HG03025 (cell line): ENCODE data around the gene PDCD11.
"Not testable (repeated sequence)": the region's sequence is repeated elsewhere in the genome, so short reads cannot be mapped to it uniquely, and the experiment has no call there.

Source experiments
- ATAC-seq: cut with Tn5 transposase; IDR thresholded peaks from one replicate; pipeline ENCODE4 v1.9.1; 2021; ENCODE audit warnings: mild to moderate bottlenecking, moderate library complexity; ENCODE audit not compliant: unreplicated experiment, low FRiP score

PDCD11 gene

GRCh38 chr10:103416436-103417147, 20.2 kb downstream of the PDCD11 start:
- no peak for ATAC-seq

GRCh38 chr10:103417148-103417469, 20.7 kb downstream of the PDCD11 start:
- not testable (repeated sequence) for ATAC-seq

GRCh38 chr10:103417601-103418000, 21.2 kb downstream of the PDCD11 start:
- ATAC-seq: no peak

GRCh38 chr10:103419101-103419500, 22.7 kb downstream of the PDCD11 start:
- no peak for ATAC-seq

- ATAC-seq: no peak
Measured at GRCh38 chr10:103423748-103424147, 27.3 kb downstream of the PDCD11 start.

GRCh38 chr10:103427866-103428265, 31.4 kb downstream of the PDCD11 start:
- ATAC-seq: no peak

GRCh38 chr10:103428989-103429643, 32.7 kb downstream of the PDCD11 start:
- ATAC-seq: no peak

GRCh38 chr10:103429647-103430046, 33.2 kb downstream of the PDCD11 start:
- ATAC-seq: no peak

- no peak for ATAC-seq
Measured at GRCh38 chr10:103431902-103432301, 35.5 kb downstream of the PDCD11 start.

- no peak for ATAC-seq
Measured at GRCh38 chr10:103433858-103434257, 37.4 kb downstream of the PDCD11 start.

GRCh38 chr10:103439776-103440175, 43.4 kb downstream of the PDCD11 start:
- no peak for ATAC-seq

GRCh38 chr10:103440416-103440815, 44.0 kb downstream of the PDCD11 start:
- no peak for ATAC-seq

GRCh38 chr10:103441206-103441605, 44.8 kb downstream of the PDCD11 start:
- ATAC-seq: no peak

GRCh38 chr10:103441611-103442010, 45.2 kb downstream of the PDCD11 start:
- no peak for ATAC-seq

GRCh38 chr10:103442031-103442461, 45.6 kb downstream of the PDCD11 start:
- ATAC-seq: no peak

GRCh38 chr10:103443475-103444185, 47.2 kb downstream of the PDCD11 start:
- no peak for ATAC-seq

GRCh38 chr10:103444478-103444877, 48.1 kb downstream of the PDCD11 start:
- ATAC-seq: no peak

GRCh38 chr10:103445366-103445765, 48.9 kb downstream of the PDCD11 start:
- no peak for ATAC-seq

GRCh38 chr10:103445767-103446567, 49.5 kb downstream of the PDCD11 start:
- ATAC-seq: no peak

GRCh38 chr10:103447187-103447586, 50.8 kb downstream of the PDCD11 start:
- ATAC-seq: no peak

GRCh38 chr10:103448746-103449145, 52.3 kb downstream of the PDCD11 start:
- ATAC-seq: no peak
